OCI-LY3 (cell line): Measurements from ENCODE around the gene TREML1.

Experiments
- EZH2phosphoT487 ChIP-seq: fragments of 200-600 bp; shearing (Covaris generic); IDR thresholded peaks from 2 replicates; pipeline ENCODE4 v1.6.1; 2018; ENCODE audit warnings: antibody characterized with exemption, mixed run types, low read depth
- TF ChIP-seq, protein P1 (sequence below): fragments of 200-600, 300-600 bp; sonication (generic); IDR thresholded peaks from 2 replicates; pipeline ENCODE4 v1.5.1; 2014; ENCODE audit warnings: antibody characterized with exemption, low read length, low read depth

DNA sequence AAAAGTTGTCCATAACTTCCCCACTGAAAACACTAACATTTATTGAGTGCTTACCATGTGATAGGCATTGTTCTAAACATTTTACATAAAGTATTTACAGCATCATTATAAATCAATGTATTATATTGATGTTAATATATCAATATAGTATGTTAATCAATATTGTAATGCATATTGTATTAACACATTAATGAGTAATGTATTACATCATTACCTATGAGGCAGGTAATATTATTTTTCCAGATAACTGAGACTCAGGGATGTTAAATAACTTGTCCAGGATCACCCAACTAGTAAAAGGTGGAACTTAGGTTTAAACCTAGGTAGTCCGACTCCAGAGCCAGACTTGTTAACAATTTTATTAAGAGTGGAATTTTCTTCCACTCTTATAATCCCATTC, 20.9 kb upstream of the TREML1 start:
- TF ChIP-seq, protein P1, sequence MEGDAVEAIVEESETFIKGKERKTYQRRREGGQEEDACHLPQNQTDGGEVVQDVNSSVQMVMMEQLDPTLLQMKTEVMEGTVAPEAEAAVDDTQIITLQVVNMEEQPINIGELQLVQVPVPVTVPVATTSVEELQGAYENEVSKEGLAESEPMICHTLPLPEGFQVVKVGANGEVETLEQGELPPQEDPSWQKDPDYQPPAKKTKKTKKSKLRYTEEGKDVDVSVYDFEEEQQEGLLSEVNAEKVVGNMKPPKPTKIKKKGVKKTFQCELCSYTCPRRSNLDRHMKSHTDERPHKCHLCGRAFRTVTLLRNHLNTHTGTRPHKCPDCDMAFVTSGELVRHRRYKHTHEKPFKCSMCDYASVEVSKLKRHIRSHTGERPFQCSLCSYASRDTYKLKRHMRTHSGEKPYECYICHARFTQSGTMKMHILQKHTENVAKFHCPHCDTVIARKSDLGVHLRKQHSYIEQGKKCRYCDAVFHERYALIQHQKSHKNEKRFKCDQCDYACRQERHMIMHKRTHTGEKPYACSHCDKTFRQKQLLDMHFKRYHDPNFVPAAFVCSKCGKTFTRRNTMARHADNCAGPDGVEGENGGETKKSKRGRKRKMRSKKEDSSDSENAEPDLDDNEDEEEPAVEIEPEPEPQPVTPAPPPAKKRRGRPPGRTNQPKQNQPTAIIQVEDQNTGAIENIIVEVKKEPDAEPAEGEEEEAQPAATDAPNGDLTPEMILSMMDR = no peak
- no peak for TF ChIP-seq EZH2phosphoT487
